Transverse colon (tissue), 4 donors: ENCODE data around the gene BST2.

Source experiments
- CTCF ChIP-seq, 5 experiments: fragments of 200-600 bp in 3 of 5; fragments of 450-650 bp in 2 of 5; sonication (generic) in 3 of 5; IDR thresholded peaks; 1 replicate in 2 of 5; 2 replicates in 3 of 5; pipeline ENCODE4 v1.5.1; 2016 to 2017; ENCODE audit warnings: antibody characterized with exemption in 5 of 5, inconsistent platforms in 3 of 5, mild to moderate bottlenecking in 2 of 5, moderate library complexity in 1 of 5
- EP300 ChIP-seq: sonication (generic); formaldehyde crosslinking; IDR thresholded peaks from one replicate; pipeline ENCODE4 v1.6.1; 2017; ENCODE audit warnings: antibody characterized with exemption, low read depth
- POLR2A ChIP-seq: fragments of 450-650 bp; IDR thresholded peaks from one replicate; pipeline ENCODE4 v1.6.1; 2016; ENCODE audit warnings: antibody characterized with exemption, mild to moderate bottlenecking, moderate library complexity
- POLR2AphosphoS5 ChIP-seq, 3 donors: sonication (generic); formaldehyde crosslinking; IDR thresholded peaks; one replicate each; pipeline ENCODE4 v1.6.1; 2016; ENCODE audit warnings: antibody characterized with exemption in 3 of 3

- no peak for TF ChIP-seq CTCF (IDR thresholded peaks at IDR 0.05)
- no peak for TF ChIP-seq POLR2A
- TF ChIP-seq POLR2AphosphoS5 (IDR thresholded peaks at IDR 0.05), result no peak
- TF ChIP-seq EP300, result no peak
Observed at GRCh38 chr19:17431417-17431816, 26.0 kb upstream of the BST2 start.
